ENCODE measurements around the gene FCRL5. TPM values are rescaled to one million over a fixed set of nuclear protein-coding genes. Genes with fewer than 3 reads are reported as not detected.

FCRL5 gene
- total and polyA plus RNA-seq, 10 of the 15 experiments (the other 5 are each of a cell fraction or from before 2014, with no cell fraction given): 1.1 to 136 (median 7.0) TPM

DNA sequence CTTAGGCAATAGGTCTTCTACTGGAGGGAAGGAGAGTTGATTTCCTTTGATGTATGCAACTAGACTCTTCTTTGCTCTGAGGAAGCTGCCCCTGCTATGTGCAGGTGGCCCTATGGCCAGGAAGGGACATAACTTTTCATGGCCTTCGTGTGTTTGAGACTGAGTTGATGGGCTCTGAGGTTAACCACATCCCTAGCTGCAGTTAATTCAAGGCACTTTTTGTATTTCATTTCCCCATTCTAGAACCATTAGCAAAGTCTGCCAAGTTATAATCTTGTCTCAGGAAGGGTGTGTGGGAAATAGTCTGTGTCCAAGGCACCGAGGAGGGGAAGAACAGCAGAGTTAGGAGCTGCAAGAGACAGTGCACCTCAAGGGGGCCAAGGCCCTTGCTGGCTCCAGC is 43.0 kb upstream of the FCRL5 start (continued):
- TF ChIP-seq, protein P1, sequence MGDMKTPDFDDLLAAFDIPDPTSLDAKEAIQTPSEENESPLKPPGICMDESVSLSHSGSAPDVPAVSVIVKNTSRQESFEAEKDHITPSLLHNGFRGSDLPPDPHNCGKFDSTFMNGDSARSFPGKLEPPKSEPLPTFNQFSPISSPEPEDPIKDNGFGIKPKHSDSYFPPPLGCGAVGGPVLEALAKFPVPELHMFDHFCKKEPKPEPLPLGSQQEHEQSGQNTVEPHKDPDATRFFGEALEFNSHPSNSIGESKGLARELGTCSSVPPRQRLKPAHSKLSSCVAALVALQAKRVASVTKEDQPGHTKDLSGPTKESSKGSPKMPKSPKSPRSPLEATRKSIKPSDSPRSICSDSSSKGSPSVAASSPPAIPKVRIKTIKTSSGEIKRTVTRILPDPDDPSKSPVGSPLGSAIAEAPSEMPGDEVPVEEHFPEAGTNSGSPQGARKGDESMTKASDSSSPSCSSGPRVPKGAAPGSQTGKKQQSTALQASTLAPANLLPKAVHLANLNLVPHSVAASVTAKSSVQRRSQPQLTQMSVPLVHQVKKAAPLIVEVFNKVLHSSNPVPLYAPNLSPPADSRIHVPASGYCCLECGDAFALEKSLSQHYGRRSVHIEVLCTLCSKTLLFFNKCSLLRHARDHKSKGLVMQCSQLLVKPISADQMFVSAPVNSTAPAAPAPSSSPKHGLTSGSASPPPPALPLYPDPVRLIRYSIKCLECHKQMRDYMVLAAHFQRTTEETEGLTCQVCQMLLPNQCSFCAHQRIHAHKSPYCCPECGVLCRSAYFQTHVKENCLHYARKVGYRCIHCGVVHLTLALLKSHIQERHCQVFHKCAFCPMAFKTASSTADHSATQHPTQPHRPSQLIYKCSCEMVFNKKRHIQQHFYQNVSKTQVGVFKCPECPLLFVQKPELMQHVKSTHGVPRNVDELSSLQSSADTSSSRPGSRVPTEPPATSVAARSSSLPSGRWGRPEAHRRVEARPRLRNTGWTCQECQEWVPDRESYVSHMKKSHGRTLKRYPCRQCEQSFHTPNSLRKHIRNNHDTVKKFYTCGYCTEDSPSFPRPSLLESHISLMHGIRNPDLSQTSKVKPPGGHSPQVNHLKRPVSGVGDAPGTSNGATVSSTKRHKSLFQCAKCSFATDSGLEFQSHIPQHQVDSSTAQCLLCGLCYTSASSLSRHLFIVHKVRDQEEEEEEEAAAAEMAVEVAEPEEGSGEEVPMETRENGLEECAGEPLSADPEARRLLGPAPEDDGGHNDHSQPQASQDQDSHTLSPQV (IDR thresholded peaks at IDR 0.05): no peak
- TF ChIP-seq ZNF217 (IDR thresholded peaks at IDR 0.05) (peak; percentile 63; the same call in 1 of the 2 replicates), CREB1 (IDR thresholded peaks at IDR 0.05; ENCODE audit: low read depth) (no peak), MTA2 (IDR thresholded peaks at IDR 0.05; ENCODE audit: low read depth) (peak; percentile 97), MEF2B (IDR thresholded peaks at IDR 0.05; ENCODE audit: partially characterized antibody, poor library complexity, severe bottlenecking) (peak; percentile 80), SIN3A (IDR thresholded peaks at IDR 0.05; ENCODE audit: low read depth, low read length) (no peak), NBN (IDR thresholded peaks at IDR 0.05) (peak; percentile 69; the same call in 1 of the 2 replicates), GATAD2B (conservative IDR thresholded peaks at IDR 0.05; ENCODE audit: low read depth) (peak; percentile 60; the same call in 1 of the 2 replicates), ZZZ3 (IDR thresholded peaks at IDR 0.05; ENCODE audit: control insufficient read depth, insufficient read length, low read depth) (no peak), NR2F1 (conservative IDR thresholded peaks at IDR 0.05) (peak; percentile 94), STAT1 (conservative IDR thresholded peaks at IDR 0.05) (no peak), BCL11A (IDR thresholded peaks at IDR 0.05; ENCODE audit: low read depth, low read length) (peak; percentile 99), POU2F2 (IDR thresholded peaks at IDR 0.05; ENCODE audit: borderline replicate concordance, low read depth, low read length) (peak; percentile 85; the same call in 2 of the 3 replicates), SRF (IDR thresholded peaks at IDR 0.05; ENCODE audit: low read depth in 2 of 2, low read length in 2 of 2) (0 out of 4 replicates have a peak, but pooled peaks of 1 of the 2 experiments have one; percentile 12)
- TF ChIP-seq, protein P2, sequence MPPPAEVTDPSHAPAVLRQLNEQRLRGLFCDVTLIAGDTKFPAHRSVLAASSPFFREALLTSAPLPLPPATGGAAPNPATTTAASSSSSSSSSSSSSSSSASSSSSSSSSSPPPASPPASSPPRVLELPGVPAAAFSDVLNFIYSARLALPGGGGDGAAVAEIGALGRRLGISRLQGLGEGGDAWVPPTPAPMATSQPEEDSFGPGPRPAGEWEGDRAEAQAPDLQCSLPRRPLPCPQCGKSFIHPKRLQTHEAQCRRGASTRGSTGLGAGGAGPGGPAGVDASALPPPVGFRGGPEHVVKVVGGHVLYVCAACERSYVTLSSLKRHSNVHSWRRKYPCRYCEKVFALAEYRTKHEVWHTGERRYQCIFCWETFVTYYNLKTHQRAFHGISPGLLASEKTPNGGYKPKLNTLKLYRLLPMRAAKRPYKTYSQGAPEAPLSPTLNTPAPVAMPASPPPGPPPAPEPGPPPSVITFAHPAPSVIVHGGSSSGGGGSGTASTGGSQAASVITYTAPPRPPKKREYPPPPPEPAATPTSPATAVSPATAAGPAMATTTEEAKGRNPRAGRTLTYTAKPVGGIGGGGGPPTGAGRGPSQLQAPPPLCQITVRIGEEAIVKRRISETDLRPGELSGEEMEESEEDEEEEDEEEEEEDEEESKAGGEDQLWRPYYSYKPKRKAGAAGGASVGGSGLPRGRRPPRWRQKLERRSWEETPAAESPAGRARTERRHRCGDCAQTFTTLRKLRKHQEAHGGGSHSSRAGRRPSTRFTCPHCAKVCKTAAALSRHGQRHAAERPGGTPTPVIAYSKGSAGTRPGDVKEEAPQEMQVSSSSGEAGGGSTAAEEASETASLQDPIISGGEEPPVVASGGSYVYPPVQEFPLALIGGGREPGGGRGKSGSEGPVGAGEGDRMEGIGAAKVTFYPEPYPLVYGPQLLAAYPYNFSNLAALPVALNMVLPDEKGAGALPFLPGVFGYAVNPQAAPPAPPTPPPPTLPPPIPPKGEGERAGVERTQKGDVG (CRISPR knock-in tag; IDR thresholded peaks at IDR 0.05): no peak
- TF ChIP-seq, protein P3, sequence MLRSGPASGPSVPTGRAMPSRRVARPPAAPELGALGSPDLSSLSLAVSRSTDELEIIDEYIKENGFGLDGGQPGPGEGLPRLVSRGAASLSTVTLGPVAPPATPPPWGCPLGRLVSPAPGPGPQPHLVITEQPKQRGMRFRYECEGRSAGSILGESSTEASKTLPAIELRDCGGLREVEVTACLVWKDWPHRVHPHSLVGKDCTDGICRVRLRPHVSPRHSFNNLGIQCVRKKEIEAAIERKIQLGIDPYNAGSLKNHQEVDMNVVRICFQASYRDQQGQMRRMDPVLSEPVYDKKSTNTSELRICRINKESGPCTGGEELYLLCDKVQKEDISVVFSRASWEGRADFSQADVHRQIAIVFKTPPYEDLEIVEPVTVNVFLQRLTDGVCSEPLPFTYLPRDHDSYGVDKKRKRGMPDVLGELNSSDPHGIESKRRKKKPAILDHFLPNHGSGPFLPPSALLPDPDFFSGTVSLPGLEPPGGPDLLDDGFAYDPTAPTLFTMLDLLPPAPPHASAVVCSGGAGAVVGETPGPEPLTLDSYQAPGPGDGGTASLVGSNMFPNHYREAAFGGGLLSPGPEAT (IDR thresholded peaks at IDR 0.05; ENCODE audit: low read depth): peak; percentile 45; the same call in 1 of the 2 replicates
- TF ChIP-seq, protein P4, sequence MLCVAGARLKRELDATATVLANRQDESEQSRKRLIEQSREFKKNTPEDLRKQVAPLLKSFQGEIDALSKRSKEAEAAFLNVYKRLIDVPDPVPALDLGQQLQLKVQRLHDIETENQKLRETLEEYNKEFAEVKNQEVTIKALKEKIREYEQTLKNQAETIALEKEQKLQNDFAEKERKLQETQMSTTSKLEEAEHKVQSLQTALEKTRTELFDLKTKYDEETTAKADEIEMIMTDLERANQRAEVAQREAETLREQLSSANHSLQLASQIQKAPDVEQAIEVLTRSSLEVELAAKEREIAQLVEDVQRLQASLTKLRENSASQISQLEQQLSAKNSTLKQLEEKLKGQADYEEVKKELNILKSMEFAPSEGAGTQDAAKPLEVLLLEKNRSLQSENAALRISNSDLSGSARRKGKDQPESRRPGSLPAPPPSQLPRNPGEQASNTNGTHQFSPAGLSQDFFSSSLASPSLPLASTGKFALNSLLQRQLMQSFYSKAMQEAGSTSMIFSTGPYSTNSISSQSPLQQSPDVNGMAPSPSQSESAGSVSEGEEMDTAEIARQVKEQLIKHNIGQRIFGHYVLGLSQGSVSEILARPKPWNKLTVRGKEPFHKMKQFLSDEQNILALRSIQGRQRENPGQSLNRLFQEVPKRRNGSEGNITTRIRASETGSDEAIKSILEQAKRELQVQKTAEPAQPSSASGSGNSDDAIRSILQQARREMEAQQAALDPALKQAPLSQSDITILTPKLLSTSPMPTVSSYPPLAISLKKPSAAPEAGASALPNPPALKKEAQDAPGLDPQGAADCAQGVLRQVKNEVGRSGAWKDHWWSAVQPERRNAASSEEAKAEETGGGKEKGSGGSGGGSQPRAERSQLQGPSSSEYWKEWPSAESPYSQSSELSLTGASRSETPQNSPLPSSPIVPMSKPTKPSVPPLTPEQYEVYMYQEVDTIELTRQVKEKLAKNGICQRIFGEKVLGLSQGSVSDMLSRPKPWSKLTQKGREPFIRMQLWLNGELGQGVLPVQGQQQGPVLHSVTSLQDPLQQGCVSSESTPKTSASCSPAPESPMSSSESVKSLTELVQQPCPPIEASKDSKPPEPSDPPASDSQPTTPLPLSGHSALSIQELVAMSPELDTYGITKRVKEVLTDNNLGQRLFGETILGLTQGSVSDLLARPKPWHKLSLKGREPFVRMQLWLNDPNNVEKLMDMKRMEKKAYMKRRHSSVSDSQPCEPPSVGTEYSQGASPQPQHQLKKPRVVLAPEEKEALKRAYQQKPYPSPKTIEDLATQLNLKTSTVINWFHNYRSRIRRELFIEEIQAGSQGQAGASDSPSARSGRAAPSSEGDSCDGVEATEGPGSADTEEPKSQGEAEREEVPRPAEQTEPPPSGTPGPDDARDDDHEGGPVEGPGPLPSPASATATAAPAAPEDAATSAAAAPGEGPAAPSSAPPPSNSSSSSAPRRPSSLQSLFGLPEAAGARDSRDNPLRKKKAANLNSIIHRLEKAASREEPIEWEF (IDR thresholded peaks at IDR 0.05; ENCODE audit: insufficient replicate concordance, low read depth, low read length): no peak

Data from GM12878 (cell line).